Measurements from ENCODE around the gene LINC00237. TPM values are rescaled to one million over a fixed set of nuclear protein-coding genes. Genes with fewer than 3 reads are reported as not detected.

The LINC00237 gene
- total and polyA plus RNA-seq, 2 donors (not counting 1 experiment from before 2014, with no cell fraction given), result 0.07 TPM; not detected in 1

GRCh38 chr20:21063276-21063675 is 42.9 kb downstream of the LINC00237 start:
- H3K4me3 Mint-ChIP-seq, result no peak overlapping the region
- Histone ChIP-seq H3K4me2 (replicated peaks; ENCODE audit: low read depth, low read length, poor library complexity, severe bottlenecking) (no peak overlapping the region), H3K27me3 (replicated peaks in 1 of 4; ENCODE audit: control extremely low read depth in 1 of 4, control insufficient read depth in 3 of 4, insufficient read depth in 4 of 4, low read length in 3 of 4) (peaks cover 0 to 4% (median 0%) of the 10 kb centered on the region in 4 experiments), H4K20me1 (ENCODE audit: control insufficient read depth, insufficient read depth, low read length, poor library complexity, severe bottlenecking) (no peaks in the 10 kb centered on the region), H3K9ac (ENCODE audit: low read length) (no peak overlapping the region), H3K79me2 (ENCODE audit: control insufficient read depth, insufficient read depth, low read length) (no peaks in the 10 kb centered on the region), H3K9me3 (ENCODE audit: control extremely low read depth in 1 of 3, control insufficient read depth in 2 of 3, insufficient read depth in 1 of 3, low read length in 2 of 3) (peaks cover 0 to under 1% (median 0%) of the 10 kb centered on the region in 3 donors), H3K4me1 (ENCODE audit: control insufficient read depth in 2 of 2, insufficient read depth in 2 of 2, low read length in 2 of 2) (no peaks in the 10 kb centered on the region), H2AFZ (ENCODE audit: insufficient read depth, low read depth, low read length, poor library complexity, severe bottlenecking) (no peak overlapping the region), H3K27ac (ENCODE audit: low read length in 2 of 2) (no peak overlapping the region), H3K4me3 (ENCODE audit: control extremely low read depth in 1 of 5, extremely low read depth in 1 of 5, insufficient read depth in 1 of 5, low read depth in 2 of 5, low read length in 4 of 5) (no peak overlapping the region), H3K36me3 (replicated peaks in 1 of 2; ENCODE audit: control extremely low read depth in 1 of 2, control insufficient read depth in 1 of 2, extremely low read depth in 1 of 2, insufficient read depth in 2 of 2, low read length in 1 of 2) (no peaks in the 10 kb centered on the region)
- ChIA-PET CTCF (no interaction called here), POLR2A (no interaction called here)
- no peaks in the 10 kb centered on the region for H3K9me3 Mint-ChIP-seq (ENCODE audit: insufficient read depth)
- H3K4me1 Mint-ChIP-seq, result no peaks in the 10 kb centered on the region
- TF ChIP-seq, protein P1, sequence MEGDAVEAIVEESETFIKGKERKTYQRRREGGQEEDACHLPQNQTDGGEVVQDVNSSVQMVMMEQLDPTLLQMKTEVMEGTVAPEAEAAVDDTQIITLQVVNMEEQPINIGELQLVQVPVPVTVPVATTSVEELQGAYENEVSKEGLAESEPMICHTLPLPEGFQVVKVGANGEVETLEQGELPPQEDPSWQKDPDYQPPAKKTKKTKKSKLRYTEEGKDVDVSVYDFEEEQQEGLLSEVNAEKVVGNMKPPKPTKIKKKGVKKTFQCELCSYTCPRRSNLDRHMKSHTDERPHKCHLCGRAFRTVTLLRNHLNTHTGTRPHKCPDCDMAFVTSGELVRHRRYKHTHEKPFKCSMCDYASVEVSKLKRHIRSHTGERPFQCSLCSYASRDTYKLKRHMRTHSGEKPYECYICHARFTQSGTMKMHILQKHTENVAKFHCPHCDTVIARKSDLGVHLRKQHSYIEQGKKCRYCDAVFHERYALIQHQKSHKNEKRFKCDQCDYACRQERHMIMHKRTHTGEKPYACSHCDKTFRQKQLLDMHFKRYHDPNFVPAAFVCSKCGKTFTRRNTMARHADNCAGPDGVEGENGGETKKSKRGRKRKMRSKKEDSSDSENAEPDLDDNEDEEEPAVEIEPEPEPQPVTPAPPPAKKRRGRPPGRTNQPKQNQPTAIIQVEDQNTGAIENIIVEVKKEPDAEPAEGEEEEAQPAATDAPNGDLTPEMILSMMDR (IDR thresholded peaks at IDR 0.05), result no peak
- no peak for TF ChIP-seq EZH2 (IDR thresholded peaks at IDR 0.05; ENCODE audit: borderline replicate concordance, insufficient read depth, low read depth, low read length, poor library complexity, severe bottlenecking)
- WGBS (ENCODE audit: insufficient coverage), result 100% methylated on average over 5 of the region's 7 CpGs
- intact Hi-C loops (cut with micrococcal nuclease), result no loop called here
- DNase-seq (no peak), ATAC-seq (ENCODE audit: low read depth) (no peak)
- H3K27me3 Mint-ChIP-seq, result peaks cover 24% of the 10 kb centered on the region
- no peak overlapping the region for H3K27ac Mint-ChIP-seq

DNA sequence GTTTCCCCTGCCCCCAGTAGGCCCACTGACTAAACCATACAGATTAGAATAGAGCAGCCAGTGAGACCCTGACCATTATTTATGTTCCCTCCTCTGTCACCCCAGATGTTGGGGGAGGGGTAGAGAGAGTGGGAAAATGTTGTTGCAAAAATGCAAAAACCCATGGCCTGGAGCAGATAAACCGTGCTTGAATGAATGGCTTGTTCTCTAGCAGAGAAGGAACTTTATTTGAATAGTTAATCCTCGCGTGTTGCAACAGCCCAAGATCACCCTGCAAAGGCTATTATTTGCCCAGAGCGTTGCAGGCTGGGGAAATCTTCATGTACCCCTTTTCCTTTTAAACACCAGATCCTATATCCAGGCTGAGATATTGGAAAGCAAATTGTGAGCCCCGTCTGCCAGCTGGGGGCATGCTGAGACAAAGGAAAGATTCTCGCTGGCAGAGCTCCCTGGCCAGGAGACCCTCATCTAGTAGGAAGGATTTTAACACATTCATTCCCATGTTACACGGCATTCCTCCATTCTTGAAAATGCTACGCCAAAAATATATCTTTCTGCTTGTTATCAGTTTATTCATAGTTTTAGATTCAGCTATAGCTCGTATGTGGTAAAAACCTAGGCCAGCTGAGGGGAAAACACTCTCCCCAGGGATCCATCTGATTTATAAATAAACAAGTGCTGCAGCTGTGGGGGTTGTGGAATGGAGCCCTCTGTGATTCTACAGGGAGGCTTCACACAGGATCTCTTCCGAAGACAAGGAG is 53.0 kb downstream of the LINC00237 start:
- POLR2A ChIA-PET, result no interaction called here
- DNase-seq, result no peak
- Histone ChIP-seq H3K4me3 (ENCODE audit: control extremely low read depth in 1 of 5, extremely low read depth in 1 of 5, insufficient read depth in 1 of 5, low read depth in 2 of 5, low read length in 4 of 5) (no peak overlapping the region), H3K27ac (ENCODE audit: low read length in 2 of 2) (no peak overlapping the region), H3K4me2 (replicated peaks; ENCODE audit: low read depth, low read length, poor library complexity, severe bottlenecking) (no peak overlapping the region), H3K79me2 (ENCODE audit: control insufficient read depth, insufficient read depth, low read length) (no peaks in the 10 kb centered on the region), H3K9ac (ENCODE audit: low read length) (no peak overlapping the region), H3K36me3 (replicated peaks in 1 of 2; ENCODE audit: control extremely low read depth in 1 of 2, control insufficient read depth in 1 of 2, extremely low read depth in 1 of 2, insufficient read depth in 2 of 2, low read length in 1 of 2) (no peaks in the 10 kb centered on the region), H4K20me1 (ENCODE audit: control insufficient read depth, insufficient read depth, low read length, poor library complexity, severe bottlenecking) (no peaks in the 10 kb centered on the region), H3K4me1 (ENCODE audit: control insufficient read depth in 2 of 2, insufficient read depth in 2 of 2, low read length in 2 of 2) (no peaks in the 10 kb centered on the region), H3K9me3 (ENCODE audit: control extremely low read depth in 1 of 3, control insufficient read depth in 2 of 3, insufficient read depth in 1 of 3, low read length in 2 of 3) (no peaks in the 10 kb centered on the region), H3K27me3 (replicated peaks in 1 of 4; ENCODE audit: control extremely low read depth in 1 of 4, control insufficient read depth in 3 of 4, insufficient read depth in 4 of 4, low read length in 3 of 4) (peaks cover 0 to 4% (median 1%) of the 10 kb centered on the region in 4 experiments), H2AFZ (ENCODE audit: insufficient read depth, low read depth, low read length, poor library complexity, severe bottlenecking) (no peak overlapping the region)
- Mint-ChIP-seq H3K27me3 (peaks cover 24% of the 10 kb centered on the region), H3K4me3 (no peak overlapping the region), H3K9me3 (ENCODE audit: insufficient read depth) (no peaks in the 10 kb centered on the region), H3K4me1 (no peaks in the 10 kb centered on the region), H3K27ac (no peak overlapping the region)
- ATAC-seq (ENCODE audit: low read depth), result no peak
- intact Hi-C loops (cut with micrococcal nuclease), result no loop called here
- no peak for TF ChIP-seq EZH2 (IDR thresholded peaks at IDR 0.05; ENCODE audit: borderline replicate concordance, insufficient read depth, low read depth, low read length, poor library complexity, severe bottlenecking)
- TF ChIP-seq, protein P1 (IDR thresholded peaks at IDR 0.05), result no peak
- WGBS (ENCODE audit: insufficient coverage), result 20% methylated on average over 3 of the region's 10 CpGs
- CTCF ChIA-PET, result no interaction called here

Data from B cell (primary cell).